T-cell (primary cell): ENCODE measurements around the gene CYSLTR2. TPM values are rescaled to one million over a fixed set of nuclear protein-coding genes. Genes with fewer than 3 reads are reported as not detected.

Experiments used
- ATAC-seq, 4 experiments: fragments of 200-7000 bp in 3 of 4; fragments of 150-1000 bp in 1 of 4; cut with Tn5 transposase; replicated peaks in 1 of 4; 1 replicate in 3 of 4; 2 replicates in 1 of 4; pipeline ENCODE4 v1.10.0; 2021; ENCODE audit warnings: moderate library complexity in 3 of 4, mild to moderate bottlenecking in 2 of 4, moderate number of reproducible peaks in 1 of 4
- CTCF ChIA-PET, 2 donors: fragments of 300-600 bp; sonication (Branson Sonifier 250); formaldehyde crosslinking; loops; one replicate each; lab custom pipeline; 2022; ENCODE audit warnings: antibody characterized with exemption in 2 of 2; lab: Charles Lee
- POLR2A ChIA-PET, 2 donors: fragments of 300-600 bp; sonication (Branson Sonifier 250); formaldehyde crosslinking; loops; one replicate each; lab custom pipeline; 2022; ENCODE audit warnings: antibody characterized with exemption in 2 of 2; lab: Charles Lee
- DNase-seq, 35 experiments: peaks; one replicate each; pipeline versions ENCODE4 v3.0.0 to v3.0.0-alpha.2; 2013 to 2023
- H3K27ac ChIP-seq: one replicate; pipeline ENCODE4 v1.5.1; 2013; ENCODE audit warnings: low read length
- H3K27me3 ChIP-seq, 2 experiments: replicated peaks in 1 of 2; 1 replicate in 1 of 2; 2 replicates in 1 of 2; pipeline versions ENCODE4 v1.6.1 to v1.7.0; 2013; ENCODE audit warnings: low read length in 1 of 2, mixed read lengths in 1 of 2; ENCODE audit not compliant: control insufficient read depth in 2 of 2, insufficient read depth in 2 of 2; ENCODE audit errors: extremely low read depth in 1 of 2
- H3K36me3 ChIP-seq, 2 donors: 1 replicate in 1 of 2; 2 replicates in 1 of 2; pipeline versions ENCODE4 v1.6.1 to v1.7.0; 2013; ENCODE audit warnings: low read length in 1 of 2; ENCODE audit not compliant: control insufficient read depth in 2 of 2, insufficient read depth in 1 of 2; ENCODE audit errors: extremely low read depth in 1 of 2
- H3K4me1 ChIP-seq, 2 experiments: 1 replicate in 1 of 2; 2 replicates in 1 of 2; pipeline versions ENCODE4 v1.6.1 to v1.7.0; 2013; ENCODE audit warnings: low read length in 2 of 2, mixed read lengths in 1 of 2; ENCODE audit not compliant: insufficient read depth in 2 of 2, control insufficient read depth in 1 of 2; ENCODE audit errors: extremely low read depth in 1 of 2
- H3K4me3 ChIP-seq, 2 donors: 1 replicate in 1 of 2; 2 replicates in 1 of 2; pipeline versions ENCODE4 v1.5.1 to v1.7.0; 2013; ENCODE audit warnings: mild to moderate bottlenecking in 2 of 2, low read length in 1 of 2, moderate library complexity in 1 of 2; ENCODE audit not compliant: control insufficient read depth in 1 of 2; ENCODE audit errors: extremely low read depth in 1 of 2
- H3K9me3 ChIP-seq: 2 replicates; pipeline ENCODE4 v1.7.0; 2013
- H3K27ac Mint-ChIP-seq, 2 donors: one replicate each; pipeline ENCODE4 v1.8.0; 2020 to 2021; ENCODE audit warnings: mild to moderate bottlenecking in 2 of 2, mixed read lengths in 2 of 2
- H3K27me3 Mint-ChIP-seq, 2 donors: one replicate each; pipeline ENCODE4 v1.8.0; 2021 to 2022; ENCODE audit warnings: mixed read lengths in 2 of 2
- H3K36me3 Mint-ChIP-seq: one replicate; pipeline ENCODE4 v1.8.0; 2021; ENCODE audit warnings: mixed read lengths
- H3K4me1 Mint-ChIP-seq, 3 donors: one replicate each; pipeline ENCODE4 v1.8.0; 2020 to 2022; ENCODE audit warnings: mixed read lengths in 3 of 3, mild to moderate bottlenecking in 1 of 3
- H3K4me3 Mint-ChIP-seq, 3 donors: one replicate each; pipeline ENCODE4 v1.8.0; 2020 to 2022; ENCODE audit warnings: mild to moderate bottlenecking in 3 of 3, mixed read lengths in 3 of 3, moderate library complexity in 3 of 3
- H3K9me3 Mint-ChIP-seq, 3 donors: one replicate each; pipeline ENCODE4 v1.8.0; 2020 to 2022; ENCODE audit warnings: mixed read lengths in 3 of 3
- WGBS: methylation state at CpG from one replicate; pipeline ENCODE4 v1.1.5; 2013; ENCODE audit warnings: missing lambda C conversion rate; ENCODE audit not compliant: insufficient coverage; 5-methylcytosine and 5-hydroxymethylcytosine counted together
- total RNA-seq, 35 experiments: library from RNA in 6 of 35; stranded (reverse) in 6 of 35; fragments of 120-200 nt in 1 of 35; gene quantifications; one replicate each; pipeline versions ENCODE4 v1.2.1 to v1.2.4 and lab custom pipeline; 2013 to 2026

Gene CYSLTR2
- total RNA-seq, 5 donors from 2014 or later (not counting 1 experiment from before 2014, with no cell fraction given) = 1.7 to 6.2 (median 2.9) TPM

- CTCF ChIA-PET = no interaction called here
- H3K4me3 ChIP-seq = no peak overlapping the region
- peaks cover 10% of the 10 kb centered on the region for H3K36me3 Mint-ChIP-seq
- no peaks in the 10 kb centered on the region for H3K36me3 ChIP-seq
- no peaks in the 10 kb centered on the region for H3K27me3 ChIP-seq
- POLR2A ChIA-PET = no interaction called here
- no peak overlapping the region for H3K27ac ChIP-seq
- no peaks in the 10 kb centered on the region for H3K4me1 Mint-ChIP-seq
- H3K4me3 Mint-ChIP-seq = no peak overlapping the region
- ATAC-seq (no peak), DNase-seq (no peak)
- H3K9me3 ChIP-seq = peaks cover 6% of the 10 kb centered on the region
- no peak overlapping the region for H3K27ac Mint-ChIP-seq
- no peaks in the 10 kb centered on the region for H3K4me1 ChIP-seq
- peaks cover 6 to 34% (median 28%) of the 10 kb centered on the region in 3 donors for H3K9me3 Mint-ChIP-seq
- 80% methylated on average over 1 of the region's 4 CpGs for WGBS
- peaks cover 0 to 3% of the 10 kb centered on the region in 2 donors for H3K27me3 Mint-ChIP-seq
These were observed 66.9 kb downstream of the CYSLTR2 start for GRCh38 chr13:48720621-48721020.

GRCh38 chr13:48723168-48723567, 69.4 kb downstream of the CYSLTR2 start:
- Mint-ChIP-seq H3K9me3 (peaks cover 2 to 16% (median 12%) of the 10 kb centered on the region in 3 donors), H3K27me3 (peaks cover 0 to 3% of the 10 kb centered on the region in 2 donors), H3K4me3 (no peak overlapping the region), H3K27ac (no peak overlapping the region), H3K36me3 (peaks cover 7% of the 10 kb centered on the region), H3K4me1 (no peaks in the 10 kb centered on the region)
- ChIA-PET POLR2A (no interaction called here), CTCF (interaction anchor here in 1 of 2 donors (0.6 kb wide), 1 partner anchor 390 kb away, joined by 5 read pairs; no protein-coding TSS in a partner anchor)
- H3K4me3 ChIP-seq = no peak overlapping the region
- no peaks in the 10 kb centered on the region for H3K4me1 ChIP-seq
- H3K27ac ChIP-seq = no peak overlapping the region
- peaks cover 4% of the 10 kb centered on the region for H3K9me3 ChIP-seq
- WGBS = 100% methylated on average over 1 of the region's 1 CpG
- DNase-seq = no peak
- no peaks in the 10 kb centered on the region for H3K36me3 ChIP-seq
- no peak for ATAC-seq
- H3K27me3 ChIP-seq = no peaks in the 10 kb centered on the region

GRCh38 chr13:48725271-48725670, 71.5 kb downstream of the CYSLTR2 start:
- Mint-ChIP-seq H3K36me3 (peaks cover 7% of the 10 kb centered on the region), H3K27me3 (peaks cover under 1 to 3% of the 10 kb centered on the region in 2 donors), H3K27ac (no peak overlapping the region), H3K4me1 (no peaks in the 10 kb centered on the region), H3K4me3 (no peak overlapping the region), H3K9me3 (peaks cover 0 to 7% (median 4%) of the 10 kb centered on the region in 3 donors)
- DNase-seq = no peak
- no peaks in the 10 kb centered on the region for H3K36me3 ChIP-seq
- H3K4me3 ChIP-seq = no peak overlapping the region
- H3K4me1 ChIP-seq = no peaks in the 10 kb centered on the region
- no peaks in the 10 kb centered on the region for H3K9me3 ChIP-seq
- no peaks in the 10 kb centered on the region for H3K27me3 ChIP-seq
- ChIA-PET CTCF (interaction anchor here in 1 of 2 donors (0.6 kb wide), 1 partner anchor 57 kb away, joined by 3 read pairs; no protein-coding TSS in a partner anchor), POLR2A (no interaction called here)
- ATAC-seq = no peak
- no peak overlapping the region for H3K27ac ChIP-seq

GRCh38 chr13:48726711-48727110, 73.0 kb downstream of the CYSLTR2 start:
- ChIA-PET CTCF (no interaction called here), POLR2A (no interaction called here)
- no peaks in the 10 kb centered on the region for H3K9me3 ChIP-seq
- Mint-ChIP-seq H3K4me1 (peaks cover 3 to 11% (median 9%) of the 10 kb centered on the region in 3 donors), H3K27me3 (peaks cover 1 to 3% of the 10 kb centered on the region in 2 donors), H3K36me3 (peaks cover 7% of the 10 kb centered on the region), H3K27ac (no peak overlapping the region), H3K9me3 (peaks cover 0 to 4% (median 2%) of the 10 kb centered on the region in 3 donors), H3K4me3 (no peak overlapping the region)
- ATAC-seq (no peak), DNase-seq (no peak)
- no peaks in the 10 kb centered on the region for H3K4me1 ChIP-seq
- H3K36me3 ChIP-seq = no peaks in the 10 kb centered on the region
- 100% methylated on average over 2 of the region's 2 CpGs for WGBS
- H3K27ac ChIP-seq = no peak overlapping the region
- H3K4me3 ChIP-seq = no peak overlapping the region
- no peaks in the 10 kb centered on the region for H3K27me3 ChIP-seq

GRCh38 chr13:48727241-48728011, 73.7 kb downstream of the CYSLTR2 start:
- Mint-ChIP-seq H3K9me3 (no peaks in the 10 kb centered on the region), H3K36me3 (peaks cover 4% of the 10 kb centered on the region), H3K27me3 (peaks cover 0 to 3% of the 10 kb centered on the region in 2 donors), H3K27ac (no peak overlapping the region), H3K4me1 (peaks cover 8 to 15% (median 14%) of the 10 kb centered on the region in 3 donors), H3K4me3 (no peak overlapping the region)
- CTCF ChIA-PET = no interaction called here
- DNase-seq (no peak), ATAC-seq (no peak)
- Histone ChIP-seq H3K36me3 (no peaks in the 10 kb centered on the region), H3K27me3 (no peaks in the 10 kb centered on the region), H3K4me1 (peaks cover 0 to 5% of the 10 kb centered on the region in 2 experiments), H3K27ac (no peak overlapping the region), H3K9me3 (no peaks in the 10 kb centered on the region), H3K4me3 (no peak overlapping the region)
- WGBS = 64% methylated on average over 1 of the region's 4 CpGs
- POLR2A ChIA-PET = no interaction called here

- DNase-seq = no peak
- H3K36me3 ChIP-seq = no peaks in the 10 kb centered on the region
- no peak overlapping the region for H3K27ac ChIP-seq
- H3K27me3 ChIP-seq = no peaks in the 10 kb centered on the region
- ChIA-PET CTCF (no interaction called here), POLR2A (no interaction called here)
- H3K4me1 ChIP-seq = peaks cover 0 to 5% of the 10 kb centered on the region in 2 experiments
- ATAC-seq = no peak
- Mint-ChIP-seq H3K36me3 (peaks cover under 1% of the 10 kb centered on the region), H3K4me1 (peaks cover 8 to 15% (median 14%) of the 10 kb centered on the region in 3 donors), H3K9me3 (no peaks in the 10 kb centered on the region), H3K27ac (no peak overlapping the region), H3K4me3 (no peak overlapping the region), H3K27me3 (peaks cover 0 to 3% of the 10 kb centered on the region in 2 donors)
- no peak overlapping the region for H3K4me3 ChIP-seq
- WGBS = 57% methylated on average over 1 of the region's 2 CpGs
- no peaks in the 10 kb centered on the region for H3K9me3 ChIP-seq
These were observed 74.5 kb downstream of the CYSLTR2 start for GRCh38 chr13:48728226-48728625.
